Embryonic facial prominence (tissue), 1 donor: ENCODE results near the gene SLPI.

ENCODE experiments used
- DNase-seq: peaks from one replicate; pipeline ENCODE4 v3.0.0-alpha.2; 2016; ENCODE audit errors: extremely low spot score

SLPI gene

GRCh38 chr20:45218636-45219035 lies 35.7 kb downstream of the SLPI start:
- no peak for DNase-seq

GRCh38 chr20:45218124-45218523 lies 36.2 kb downstream of the SLPI start:
- no peak for DNase-seq

- DNase-seq = no peak
These were observed 41.5 kb downstream of the SLPI start for GRCh38 chr20:45212836-45213235.

DNA sequence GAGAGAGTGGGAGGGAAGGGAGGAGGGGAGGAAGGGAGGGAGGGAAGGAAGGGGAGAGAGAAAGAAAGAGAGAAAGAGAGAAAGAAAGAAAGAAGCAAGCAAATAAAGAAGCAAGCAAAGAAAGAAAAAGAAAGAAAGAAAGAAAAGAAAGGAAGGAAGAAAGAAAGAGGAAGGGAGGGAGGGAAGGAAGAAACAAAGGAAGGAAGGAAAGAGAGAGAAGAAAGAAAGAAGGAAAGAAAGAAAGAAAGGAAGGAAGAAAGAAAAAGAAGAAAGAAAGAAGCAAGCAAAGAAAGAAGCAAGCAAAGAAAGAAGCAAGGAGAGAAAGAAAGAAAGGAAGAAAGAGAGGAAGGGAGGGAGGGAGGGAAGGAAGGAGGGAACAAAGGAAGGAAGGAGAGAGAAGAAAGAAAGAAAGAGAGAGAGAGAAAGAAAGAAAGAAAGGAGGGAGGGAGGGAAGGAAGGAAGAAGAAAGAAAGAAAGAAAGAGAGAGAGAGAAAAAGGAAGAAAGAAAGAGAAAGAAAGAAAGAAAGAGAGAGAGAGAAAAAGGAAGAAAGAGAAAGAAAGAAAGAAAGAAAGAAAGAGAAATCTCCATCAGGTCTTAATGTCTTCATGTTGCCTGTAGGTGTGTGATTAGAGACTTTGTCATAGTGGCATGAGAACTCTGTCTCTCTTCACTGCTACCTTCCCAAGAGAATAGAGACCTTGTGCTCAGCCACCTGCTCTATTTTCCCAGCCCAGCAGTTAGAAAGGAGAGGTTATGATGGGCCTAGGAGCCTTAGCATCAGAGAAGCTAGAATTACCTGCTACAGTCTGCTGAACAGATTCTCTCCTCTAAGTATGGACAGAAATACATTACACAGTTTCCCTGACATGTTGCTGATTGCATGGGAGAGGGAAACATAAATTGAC lies 42.5 kb downstream of the SLPI start:
- DNase-seq = no peak

- DNase-seq = no peak
These were observed 44.4 kb downstream of the SLPI start for GRCh38 chr20:45209924-45210323.

- no peak for DNase-seq
These were observed 47.6 kb downstream of the SLPI start, which contains the start of gene SEMG1 for GRCh38 chr20:45206725-45207124. Gene SEMG1 (plus strand): TSS chr20:45207033. CDS start chr20:45207054, 21 bp downstream.
